PFSK-1 (cell line): Measurements from ENCODE around the gene SERINC2.

Experiments
- POLR2AphosphoS5 ChIP-seq: IDR thresholded peaks from 2 replicates; pipeline ENCODE4 v1.6.1; 2012; ENCODE audit warnings: low read depth, mild to moderate bottlenecking, control low read depth, low read length, moderate library complexity
- SIN3A ChIP-seq: IDR thresholded peaks from 2 replicates; pipeline ENCODE4 v1.6.1; 2012; ENCODE audit warnings: mild to moderate bottlenecking, low read length, moderate library complexity, borderline replicate concordance; ENCODE audit not compliant: insufficient read depth
- TAF1 ChIP-seq: IDR thresholded peaks from 2 replicates; pipeline ENCODE4 v1.6.1; 2012; ENCODE audit warnings: low read length, control low read depth, borderline replicate concordance; ENCODE audit not compliant: insufficient read depth

GRCh38 chr1:31382379-31382989 lies 30.5 kb upstream of the SERINC2 start:
- TF ChIP-seq POLR2AphosphoS5 (no peak), TAF1 (no peak), SIN3A (no peak)
